AG10803 (cell line): ENCODE data around the gene BNC2.
A peak's percentile ranks its signal among the peaks of the same experiment; 100 is the strongest.

Source experiments
- DNase-seq: peaks from one replicate; pipeline ENCODE4 v3.0.0; 2010; ENCODE audit warnings: low read depth
- H3K4me3 ChIP-seq: 2 replicates; pipeline ENCODE4 v1.5.1; 2011; ENCODE audit warnings: mild to moderate bottlenecking, low read length, control low read depth
- TF ChIP-seq, protein P1 (sequence below): conservative IDR thresholded peaks from 2 replicates; pipeline ENCODE4 v1.5.1; 2011; ENCODE audit warnings: mild to moderate bottlenecking, low read length, control low read depth, inconsistent platforms

The BNC2 gene

GRCh38 chr9:16879416-16879815 is 8.9 kb upstream of the BNC2 start:
- TF ChIP-seq, protein P1, sequence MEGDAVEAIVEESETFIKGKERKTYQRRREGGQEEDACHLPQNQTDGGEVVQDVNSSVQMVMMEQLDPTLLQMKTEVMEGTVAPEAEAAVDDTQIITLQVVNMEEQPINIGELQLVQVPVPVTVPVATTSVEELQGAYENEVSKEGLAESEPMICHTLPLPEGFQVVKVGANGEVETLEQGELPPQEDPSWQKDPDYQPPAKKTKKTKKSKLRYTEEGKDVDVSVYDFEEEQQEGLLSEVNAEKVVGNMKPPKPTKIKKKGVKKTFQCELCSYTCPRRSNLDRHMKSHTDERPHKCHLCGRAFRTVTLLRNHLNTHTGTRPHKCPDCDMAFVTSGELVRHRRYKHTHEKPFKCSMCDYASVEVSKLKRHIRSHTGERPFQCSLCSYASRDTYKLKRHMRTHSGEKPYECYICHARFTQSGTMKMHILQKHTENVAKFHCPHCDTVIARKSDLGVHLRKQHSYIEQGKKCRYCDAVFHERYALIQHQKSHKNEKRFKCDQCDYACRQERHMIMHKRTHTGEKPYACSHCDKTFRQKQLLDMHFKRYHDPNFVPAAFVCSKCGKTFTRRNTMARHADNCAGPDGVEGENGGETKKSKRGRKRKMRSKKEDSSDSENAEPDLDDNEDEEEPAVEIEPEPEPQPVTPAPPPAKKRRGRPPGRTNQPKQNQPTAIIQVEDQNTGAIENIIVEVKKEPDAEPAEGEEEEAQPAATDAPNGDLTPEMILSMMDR, result no peak
- H3K4me3 ChIP-seq, result no peak overlapping the region
- no peak for DNase-seq

GRCh38 chr9:16877256-16877655 is 6.8 kb upstream of the BNC2 start:
- TF ChIP-seq, protein P1, result no peak
- no peak for DNase-seq
- H3K4me3 ChIP-seq, result no peak overlapping the region

DNA sequence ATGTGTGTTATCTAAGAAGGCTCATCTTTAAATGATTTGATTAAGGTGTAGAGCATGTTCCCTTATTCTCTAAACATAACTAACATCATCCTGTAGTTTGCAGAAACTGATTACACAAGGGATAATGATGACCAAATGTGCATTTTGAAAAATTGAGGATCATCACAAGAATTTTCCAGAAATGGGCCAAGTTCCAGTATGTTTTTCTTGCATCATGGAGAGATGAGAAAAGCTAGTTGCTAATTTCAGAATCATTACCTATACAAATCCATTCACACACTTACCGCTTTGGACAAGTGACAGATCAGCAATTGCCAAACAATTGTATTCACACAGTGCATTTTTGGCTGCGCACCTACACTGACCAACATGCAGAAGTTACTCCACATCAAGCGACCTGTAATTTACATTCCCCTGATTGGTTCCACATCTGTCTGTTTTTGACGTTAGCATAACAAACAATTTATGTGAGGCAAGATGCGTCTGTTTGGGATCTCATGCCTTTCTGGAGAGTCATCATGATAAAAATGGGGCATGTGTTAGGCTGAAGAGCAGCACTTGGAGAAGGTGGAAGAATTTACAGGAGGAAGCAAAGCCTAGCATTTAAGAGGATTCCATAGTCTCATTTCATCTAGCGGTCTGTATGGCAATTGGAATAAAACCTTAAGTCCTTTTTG is 2.8 kb upstream of the BNC2 start:
- DNase-seq, result peak; percentile 79
- H3K4me3 ChIP-seq, result no peak overlapping the region
- TF ChIP-seq, protein P1, result no peak

- peak overlapping the region; percentile 77 for H3K4me3 ChIP-seq
- peak; percentile 85 for DNase-seq
- TF ChIP-seq, protein P1, result no peak; the same call in 1 of the 2 replicates
Measured at GRCh38 chr9:16871336-16872151, 1.1 kb upstream of the BNC2 start.

GRCh38 chr9:16869882-16870595 is 431 bp downstream of the BNC2 start:
- no peak for DNase-seq
- TF ChIP-seq, protein P1, result no peak
- H3K4me3 ChIP-seq, result peak overlapping the region; percentile 77

- TF ChIP-seq, protein P1, result no peak
- no peak for DNase-seq
Measured at GRCh38 chr9:16869131-16869881, 1.2 kb downstream of the BNC2 start.

More at GRCh38 chr9:16869131-16869881, 1.2 kb downstream of the BNC2 start:
- peak overlapping the region; percentile 77 for H3K4me3 ChIP-seq
